OCI-LY3 (cell line): ENCODE data around the gene GREM1.

Experiments used
- EZH2phosphoT487 ChIP-seq: fragments of 200-600 bp; shearing (Covaris generic); IDR thresholded peaks from 2 replicates; pipeline ENCODE4 v1.6.1; 2018; ENCODE audit warnings: antibody characterized with exemption, mixed run types, low read depth
- TF ChIP-seq, protein P1 (sequence below): fragments of 200-600, 300-600 bp; sonication (generic); IDR thresholded peaks from 2 replicates; pipeline ENCODE4 v1.5.1; 2014; ENCODE audit warnings: antibody characterized with exemption, low read length, low read depth

DNA sequence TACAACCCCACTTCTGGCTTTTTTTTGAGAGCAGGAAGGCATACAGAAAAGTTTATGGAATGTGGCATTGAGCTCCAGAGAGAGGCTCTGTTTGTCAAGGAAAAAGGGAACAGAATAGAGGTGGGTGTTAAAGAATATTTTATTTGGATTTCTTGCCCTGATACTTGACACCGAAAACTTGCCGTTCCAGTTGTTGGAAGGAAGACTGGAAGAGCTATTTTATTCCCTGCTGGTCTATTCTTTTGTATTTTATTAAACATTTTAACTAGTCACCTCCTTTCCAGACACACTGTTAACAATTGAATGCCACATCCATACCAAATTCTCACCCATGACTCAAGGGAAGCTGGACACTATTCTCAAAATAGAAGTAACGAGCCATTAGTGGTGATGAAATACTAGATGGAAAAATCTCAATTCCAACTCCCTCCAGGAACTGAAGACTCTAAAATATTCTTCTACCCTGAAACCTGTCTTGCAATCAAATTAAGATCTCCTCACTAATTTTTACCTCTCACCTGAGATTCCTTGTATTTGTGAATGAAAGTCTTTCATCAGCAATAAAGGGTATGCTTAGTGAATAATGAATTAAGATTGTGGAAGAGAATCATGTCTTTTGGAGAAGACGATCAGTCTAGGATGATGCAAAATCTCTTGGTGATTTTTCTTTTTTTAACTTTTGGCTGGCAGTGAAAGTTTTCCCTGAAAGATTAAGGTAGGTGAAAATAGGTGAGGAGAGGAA is 28.5 kb downstream of the GREM1 start:
- TF ChIP-seq, protein P1, sequence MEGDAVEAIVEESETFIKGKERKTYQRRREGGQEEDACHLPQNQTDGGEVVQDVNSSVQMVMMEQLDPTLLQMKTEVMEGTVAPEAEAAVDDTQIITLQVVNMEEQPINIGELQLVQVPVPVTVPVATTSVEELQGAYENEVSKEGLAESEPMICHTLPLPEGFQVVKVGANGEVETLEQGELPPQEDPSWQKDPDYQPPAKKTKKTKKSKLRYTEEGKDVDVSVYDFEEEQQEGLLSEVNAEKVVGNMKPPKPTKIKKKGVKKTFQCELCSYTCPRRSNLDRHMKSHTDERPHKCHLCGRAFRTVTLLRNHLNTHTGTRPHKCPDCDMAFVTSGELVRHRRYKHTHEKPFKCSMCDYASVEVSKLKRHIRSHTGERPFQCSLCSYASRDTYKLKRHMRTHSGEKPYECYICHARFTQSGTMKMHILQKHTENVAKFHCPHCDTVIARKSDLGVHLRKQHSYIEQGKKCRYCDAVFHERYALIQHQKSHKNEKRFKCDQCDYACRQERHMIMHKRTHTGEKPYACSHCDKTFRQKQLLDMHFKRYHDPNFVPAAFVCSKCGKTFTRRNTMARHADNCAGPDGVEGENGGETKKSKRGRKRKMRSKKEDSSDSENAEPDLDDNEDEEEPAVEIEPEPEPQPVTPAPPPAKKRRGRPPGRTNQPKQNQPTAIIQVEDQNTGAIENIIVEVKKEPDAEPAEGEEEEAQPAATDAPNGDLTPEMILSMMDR = no peak
- no peak for TF ChIP-seq EZH2phosphoT487
